GM19452 (cell line): ENCODE measurements around the gene LRP2.
"Not testable (repeated sequence)": the region's sequence is repeated elsewhere in the genome, so short reads cannot be mapped to it uniquely, and the experiment has no call there.

Source experiments
- ATAC-seq: cut with Tn5 transposase; IDR thresholded peaks from one replicate; pipeline ENCODE4 v1.9.1; 2021; ENCODE audit not compliant: unreplicated experiment

LRP2 gene

GRCh38 chr2:169178804-169179390 lies 183.4 kb downstream of the LRP2 start:
- no peak for ATAC-seq

DNA sequence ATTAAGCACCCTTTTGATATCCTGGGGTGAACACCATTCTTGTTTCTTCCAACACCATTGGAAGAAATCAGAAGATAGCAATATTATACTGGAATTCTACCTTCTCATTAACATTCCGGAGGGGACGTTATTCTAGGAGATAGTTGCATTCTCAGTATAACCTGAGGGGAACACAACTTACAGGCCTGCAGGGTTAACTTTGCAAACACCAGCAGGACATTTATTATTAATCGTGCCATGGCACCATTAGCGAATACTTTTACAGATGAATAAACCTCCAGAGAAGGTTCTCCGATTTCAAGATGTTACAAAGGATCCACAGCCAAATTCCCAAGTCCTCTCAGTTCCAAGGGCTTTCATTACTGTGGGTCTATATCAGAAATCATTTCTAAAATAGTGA lies 184.0 kb downstream of the LRP2 start:
- ATAC-seq, result no peak

DNA sequence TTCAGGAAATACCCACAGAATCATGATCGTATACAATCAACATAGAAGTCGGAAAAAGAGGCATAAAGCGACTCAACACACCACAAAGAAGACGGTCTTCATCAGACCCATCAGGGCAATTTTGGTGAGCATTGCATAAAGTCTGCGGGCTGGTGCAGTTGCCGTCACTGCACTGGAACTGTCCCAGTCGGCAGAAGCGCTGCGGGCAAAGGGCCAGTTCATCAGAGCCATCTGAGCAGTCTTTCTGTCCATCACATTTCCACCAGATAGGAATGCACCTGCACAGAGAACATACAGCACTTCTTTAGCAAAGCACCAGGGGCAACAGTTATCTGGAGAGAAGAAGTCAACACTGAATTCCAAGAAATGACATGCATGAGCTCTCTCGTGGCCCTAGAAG lies 187.2 kb downstream of the LRP2 start:
- ATAC-seq, result no peak

GRCh38 chr2:169173876-169174275 lies 188.5 kb downstream of the LRP2 start:
- ATAC-seq, result no peak

- ATAC-seq, result no peak
Measured at GRCh38 chr2:169172914-169173313, 189.4 kb downstream of the LRP2 start.

GRCh38 chr2:169172151-169172735 lies 190.1 kb downstream of the LRP2 start:
- no peak for ATAC-seq

GRCh38 chr2:169165791-169166190 lies 196.5 kb downstream of the LRP2 start:
- no peak for ATAC-seq

- ATAC-seq, result no peak
Measured at GRCh38 chr2:169164311-169164710, 198.0 kb downstream of the LRP2 start.

GRCh38 chr2:169162613-169163012 lies 199.7 kb downstream of the LRP2 start:
- ATAC-seq, result no peak

DNA sequence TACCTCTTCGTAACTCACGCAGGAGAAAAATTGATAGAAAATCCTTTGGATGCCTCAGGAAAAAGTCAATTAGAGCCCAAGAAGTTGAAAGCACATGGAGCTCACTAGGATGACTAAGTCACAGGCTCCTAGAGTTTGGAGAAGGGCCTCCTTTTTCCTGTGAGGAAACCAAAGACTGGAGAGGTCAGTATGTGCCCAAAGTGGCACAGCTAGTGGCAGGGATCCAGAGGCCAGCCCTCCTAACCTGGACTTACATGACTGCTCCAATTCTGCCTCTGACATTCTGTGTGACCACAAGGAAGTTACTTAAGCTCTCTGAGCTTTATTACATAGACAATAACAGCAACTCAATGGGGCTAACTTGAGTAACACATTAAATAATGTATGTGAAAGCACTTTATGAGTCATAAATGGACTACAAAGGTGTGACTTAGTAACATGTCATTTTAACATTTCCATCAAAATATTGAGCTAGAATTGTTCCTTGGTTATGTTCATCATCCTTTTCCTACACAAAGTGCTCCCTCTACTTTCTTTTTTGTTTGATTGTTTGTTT lies 201.3 kb downstream of the LRP2 start:
- ATAC-seq, result no peak

GRCh38 chr2:169159686-169160085 lies 202.6 kb downstream of the LRP2 start:
- no peak for ATAC-seq

DNA sequence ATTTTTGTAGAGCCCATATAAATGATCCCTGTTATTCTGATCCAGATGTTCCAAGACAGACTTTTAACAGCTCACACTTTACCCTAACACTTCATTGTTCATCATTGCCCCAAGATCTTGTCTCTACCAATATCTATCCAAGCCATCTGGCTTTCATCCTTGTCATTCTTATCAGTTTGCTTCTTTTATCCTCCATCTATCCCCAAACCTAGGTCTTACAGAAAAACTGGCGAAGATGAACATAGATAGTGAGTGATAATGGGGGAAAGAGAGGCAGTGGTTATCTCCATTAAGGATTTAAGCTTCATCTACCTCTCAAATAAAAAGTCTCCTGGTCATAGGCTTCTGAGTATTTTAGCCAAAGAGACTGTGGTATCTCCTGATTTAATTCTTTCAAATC lies 203.5 kb downstream of the LRP2 start:
- ATAC-seq, result no peak

DNA sequence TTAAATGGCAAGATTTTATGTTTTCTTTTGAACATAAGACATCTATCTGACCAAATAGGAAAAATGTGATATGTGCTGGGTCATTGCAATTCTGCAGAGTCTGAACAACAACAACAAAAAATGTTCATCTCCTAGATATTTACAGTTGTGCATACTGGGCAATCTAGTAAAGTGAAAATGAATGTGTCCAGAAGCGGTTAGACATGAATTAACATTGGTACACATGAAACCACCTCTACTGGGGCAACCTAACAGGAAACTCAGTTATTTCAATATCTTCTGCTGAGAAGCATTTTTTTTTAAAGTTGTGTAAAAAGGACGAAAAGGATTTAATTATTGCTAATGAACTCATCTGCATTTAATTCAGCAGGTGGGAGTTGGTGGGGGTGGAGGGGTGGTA lies 216.1 kb downstream of the LRP2 start:
- no peak for ATAC-seq

DNA sequence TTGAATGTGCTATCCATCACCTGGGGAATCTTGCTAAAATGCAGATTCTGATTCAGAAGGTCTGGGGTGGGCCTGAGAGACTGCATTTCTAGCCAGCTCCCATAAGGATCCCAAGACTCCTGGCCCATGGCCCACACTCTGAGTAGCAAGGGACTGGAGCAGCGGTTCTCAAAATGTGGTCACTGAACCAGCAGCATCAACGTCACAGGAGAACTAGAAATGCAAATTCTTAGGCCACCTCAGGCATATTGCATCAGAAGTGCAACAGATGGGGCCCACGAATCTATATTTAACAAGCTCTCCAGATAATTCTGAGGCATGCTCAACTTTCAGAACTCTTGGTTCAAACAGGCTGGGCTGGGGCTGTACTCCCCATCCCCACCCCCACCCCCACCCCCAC lies 218.3 kb downstream of the LRP2 start:
- no peak for ATAC-seq

DNA sequence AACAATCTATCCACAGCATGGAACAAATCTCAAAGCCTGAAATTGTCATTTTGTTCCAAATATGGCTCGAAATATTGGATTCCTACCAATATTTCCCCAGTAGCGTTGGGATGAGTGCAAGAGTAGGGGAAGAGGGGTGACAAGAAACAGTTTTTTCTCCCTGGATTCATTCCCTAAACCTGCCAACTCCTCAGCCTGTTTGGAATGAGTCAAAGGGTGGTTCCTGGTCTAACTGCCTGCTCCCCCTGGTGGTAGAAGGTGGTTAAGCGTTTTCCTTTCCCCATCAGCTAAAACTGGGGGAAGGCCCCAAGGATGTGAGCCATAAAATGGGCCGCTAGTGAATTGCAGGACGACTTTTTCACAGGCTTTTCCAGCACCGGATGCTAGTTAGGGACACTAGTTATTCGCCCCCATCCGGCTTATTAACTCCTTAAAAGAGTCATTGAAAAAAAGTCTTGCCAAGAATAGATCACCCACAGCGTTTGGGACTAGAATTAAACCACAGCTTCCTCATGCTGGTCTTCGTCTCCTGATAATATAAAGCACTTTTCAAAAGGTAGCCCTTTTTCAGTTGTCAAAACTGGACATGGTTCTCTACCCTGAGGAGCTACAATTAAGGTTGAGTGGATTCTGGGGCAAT lies 220.5 kb downstream of the LRP2 start:
- peak; percentile 63 for ATAC-seq

- no peak for ATAC-seq
Measured at GRCh38 chr2:169139993-169140767, 222.2 kb downstream of the LRP2 start.

DNA sequence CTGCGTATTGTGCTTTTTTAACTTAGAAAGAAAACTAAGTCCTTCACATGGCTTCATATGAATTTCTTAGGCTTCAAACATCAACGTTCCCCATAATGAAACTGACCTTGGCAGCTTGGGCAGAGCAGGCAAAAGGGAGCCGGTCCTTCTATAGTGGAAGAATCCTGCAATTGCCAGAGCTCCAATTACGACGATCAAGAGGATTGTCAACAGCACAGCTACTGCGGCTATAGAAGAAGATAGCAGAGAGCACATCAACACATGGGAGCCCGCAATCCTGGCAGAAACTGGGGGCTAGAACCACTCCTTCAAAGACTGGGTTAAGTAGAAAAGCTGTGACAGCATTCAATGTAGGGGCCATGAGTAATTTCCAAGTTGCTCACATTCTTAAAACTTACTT lies 223.2 kb downstream of the LRP2 start:
- no peak for ATAC-seq

GRCh38 chr2:169137924-169138323 lies 224.4 kb downstream of the LRP2 start:
- ATAC-seq, result no peak

- no peak for ATAC-seq
Measured at GRCh38 chr2:169136885-169137534, 225.3 kb downstream of the LRP2 start.

- ATAC-seq, result not testable (repeated sequence)
Measured at GRCh38 chr2:169136428-169136827, 225.9 kb downstream of the LRP2 start.

- ATAC-seq, result not testable (repeated sequence)
Measured at GRCh38 chr2:169134272-169134671, 228.1 kb downstream of the LRP2 start.
